Stomach (tissue), 4 donors: Measurements from ENCODE around the gene PKP4.

Source experiments
- CTCF ChIP-seq, 7 experiments: fragments of 450-650 bp in 4 of 7; fragments of 200-600 bp in 3 of 7; sonication (generic) in 3 of 7; IDR thresholded peaks; one replicate each; pipeline ENCODE4 v1.5.1; 2016 to 2019; ENCODE audit warnings: antibody characterized with exemption in 7 of 7, control low read depth in 2 of 7, mild to moderate bottlenecking in 1 of 7
- POLR2A ChIP-seq, 4 donors: fragments of 450-650 bp; IDR thresholded peaks; one replicate each; pipeline ENCODE4 v1.6.1; 2016; ENCODE audit warnings: antibody characterized with exemption in 4 of 4, control low read depth in 2 of 4, mild to moderate bottlenecking in 1 of 4, moderate library complexity in 1 of 4
- POLR2AphosphoS5 ChIP-seq, 3 donors: sonication (generic); formaldehyde crosslinking; IDR thresholded peaks; one replicate each; pipeline ENCODE4 v1.6.1; 2016; ENCODE audit warnings: antibody characterized with exemption in 3 of 3

- no peak for TF ChIP-seq CTCF (IDR thresholded peaks at IDR 0.05)
- TF ChIP-seq POLR2A (IDR thresholded peaks at IDR 0.05) = no peak
- TF ChIP-seq POLR2AphosphoS5 (IDR thresholded peaks at IDR 0.05) = no peak
Observed at GRCh38 chr2:158489366-158490112, 32.8 kb downstream of the PKP4 start.
